IPS-18c (cell line): ENCODE data around the gene PTPRG.

Experiments
- H3K4me3 ChIP-seq: 2 replicates; pipeline ENCODE4 v1.7.0; 2013; ENCODE audit warnings: low read depth, mild to moderate bottlenecking, low read length, moderate library complexity; ENCODE audit not compliant: insufficient read depth
- H3K9me3 ChIP-seq: one replicate; pipeline ENCODE4 v1.6.1; 2013; ENCODE audit warnings: mild to moderate bottlenecking, low read length, moderate library complexity; ENCODE audit not compliant: control insufficient read depth, insufficient read depth

PTPRG gene

GRCh38 chr3:61577760-61578159 lies 16.4 kb downstream of the PTPRG start:
- H3K9me3 ChIP-seq, result no peaks in the 10 kb centered on the region

DNA sequence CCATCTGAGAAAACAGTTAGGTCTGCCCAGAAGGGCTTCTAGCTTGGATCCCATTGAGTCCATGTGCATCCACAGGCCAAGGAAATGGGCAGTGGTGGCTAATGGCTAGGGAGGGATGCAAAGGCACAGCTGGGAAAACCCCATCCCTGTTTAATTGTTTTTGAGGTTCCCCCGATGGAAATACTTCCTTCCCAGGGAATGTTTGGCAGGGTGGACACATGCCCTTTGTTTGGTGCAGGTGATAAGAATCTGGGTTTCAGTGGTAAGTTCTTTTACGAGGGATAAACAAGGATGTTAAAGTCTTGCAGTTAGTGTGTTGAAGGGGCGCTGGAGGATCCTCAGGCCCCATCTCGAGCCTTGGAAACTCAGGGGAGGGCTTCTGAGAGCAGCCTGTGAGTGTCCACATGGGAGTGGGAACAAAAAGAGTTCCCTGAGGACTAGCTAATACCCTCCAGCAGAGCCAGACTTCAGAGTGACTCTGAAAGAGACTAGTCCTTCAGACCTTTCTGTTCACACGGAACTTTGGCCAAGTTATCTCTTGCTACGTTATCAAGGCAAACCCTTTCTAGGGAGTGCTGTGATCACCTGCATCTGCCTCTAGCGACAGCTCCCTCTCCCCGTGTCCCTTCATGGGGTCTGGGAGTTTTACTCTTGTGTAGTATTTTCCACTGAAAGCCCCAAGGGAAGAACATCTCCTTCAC lies 17.4 kb downstream of the PTPRG start:
- Histone ChIP-seq H3K9me3 (no peaks in the 10 kb centered on the region), H3K4me3 (no peak overlapping the region)

More at GRCh38 chr3:61577760-61578159, 16.4 kb downstream of the PTPRG start:
- no peak overlapping the region for H3K4me3 ChIP-seq

DNA sequence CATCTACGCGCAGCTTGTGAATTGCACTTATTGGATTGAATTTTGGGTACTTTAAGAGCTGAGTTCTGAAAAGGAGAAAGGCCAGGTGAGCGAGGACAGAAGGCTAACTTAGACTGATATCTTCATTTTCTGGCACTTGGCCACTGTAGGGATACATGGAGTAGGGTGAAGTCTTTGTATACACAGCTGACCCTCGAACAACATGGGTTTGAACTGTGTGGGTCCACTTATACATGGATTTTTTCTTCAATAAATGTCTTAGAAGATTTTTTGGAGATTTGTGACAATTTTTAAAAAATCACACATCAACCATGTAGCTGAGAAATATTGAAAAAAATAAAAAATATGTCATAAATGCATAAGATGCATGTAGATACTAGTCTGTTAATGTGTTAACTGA lies 18.3 kb downstream of the PTPRG start:
- Histone ChIP-seq H3K9me3 (no peaks in the 10 kb centered on the region), H3K4me3 (no peak overlapping the region)

DNA sequence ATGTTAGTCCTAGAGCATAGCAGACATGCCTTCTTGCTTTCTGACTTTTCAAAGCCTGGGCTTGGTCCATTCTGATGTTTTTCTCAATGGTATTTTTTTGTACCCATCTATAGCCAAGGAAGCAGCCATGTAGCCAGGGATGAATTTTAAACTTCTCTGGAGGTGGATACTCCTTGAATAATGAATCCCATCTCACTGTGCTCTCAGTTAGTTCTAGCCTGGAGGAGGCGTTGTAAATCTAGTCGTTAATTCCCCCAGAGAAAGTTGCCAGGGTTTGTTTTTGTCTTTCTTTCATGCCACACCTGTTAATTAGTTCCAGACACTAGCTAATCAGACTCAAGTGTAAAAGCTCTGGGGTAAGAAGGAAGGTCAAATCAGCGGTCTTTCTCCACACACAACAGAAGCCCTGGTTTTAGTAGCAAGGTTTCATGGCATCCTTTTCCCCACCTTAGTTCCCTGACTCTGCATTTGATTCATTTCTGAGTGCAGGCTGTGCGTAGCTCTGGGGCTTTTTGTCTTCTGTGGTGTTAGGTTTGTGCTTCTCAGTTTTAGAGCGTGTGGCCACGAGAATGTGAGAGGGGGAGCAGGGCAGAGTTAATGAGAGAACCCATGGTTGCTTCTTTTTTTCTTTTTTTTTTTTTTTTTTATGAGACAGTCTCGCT lies 19.7 kb downstream of the PTPRG start:
- Histone ChIP-seq H3K4me3 (no peak overlapping the region), H3K9me3 (no peaks in the 10 kb centered on the region)

- Histone ChIP-seq H3K9me3 (no peaks in the 10 kb centered on the region), H3K4me3 (no peak overlapping the region)
These were observed 20.9 kb downstream of the PTPRG start for GRCh38 chr3:61582287-61582686.

GRCh38 chr3:61582846-61583245 lies 21.5 kb downstream of the PTPRG start:
- no peaks in the 10 kb centered on the region for H3K9me3 ChIP-seq

DNA sequence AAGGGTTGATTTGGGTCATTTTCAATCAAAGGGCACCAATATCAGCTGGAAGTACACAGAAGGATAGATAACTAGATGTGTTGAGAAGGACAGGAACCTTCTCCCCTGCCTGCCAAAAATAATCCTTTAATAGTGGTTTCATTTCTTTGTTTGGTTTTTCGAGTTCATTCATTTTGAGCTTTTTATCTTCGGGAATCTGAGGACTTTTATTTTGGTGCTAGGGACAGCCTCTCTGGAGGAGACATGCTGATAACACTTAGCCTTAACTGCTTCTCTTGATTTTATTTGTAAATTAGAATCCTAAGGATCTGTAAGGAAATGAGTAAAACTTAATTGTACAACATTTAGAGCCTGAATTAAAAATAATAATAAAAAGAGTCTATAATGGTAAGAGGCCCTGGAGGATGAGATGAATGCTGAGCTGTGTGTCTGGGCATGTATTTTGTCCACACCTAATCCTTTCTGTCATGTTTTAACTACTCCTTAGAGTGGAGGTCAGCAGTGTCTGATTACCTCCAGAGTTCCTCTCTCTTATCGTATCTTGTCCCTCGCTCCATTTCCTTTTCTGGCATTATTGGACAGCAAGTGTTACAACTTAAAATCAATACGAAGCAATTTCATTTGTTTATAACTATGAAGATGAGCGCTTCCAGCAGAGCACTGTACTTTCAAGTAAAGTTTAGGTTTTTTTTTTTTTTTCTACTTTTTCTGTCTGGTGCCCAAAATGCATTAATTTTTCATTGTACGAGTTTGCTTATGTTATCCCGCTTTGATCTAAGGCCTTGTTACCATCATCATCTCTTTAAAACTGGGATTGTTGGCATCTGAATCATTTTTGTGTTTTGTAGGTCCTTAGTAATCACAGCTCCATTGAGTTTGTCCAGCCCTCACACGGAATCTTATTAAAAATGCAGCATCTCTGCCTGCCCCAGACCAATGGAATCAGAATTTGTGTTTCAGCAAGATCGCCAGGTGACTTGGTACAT lies 22.8 kb downstream of the PTPRG start:
- H3K9me3 ChIP-seq, result no peaks in the 10 kb centered on the region
- H3K4me3 ChIP-seq, result no peak overlapping the region

More at GRCh38 chr3:61582846-61583245, 21.5 kb downstream of the PTPRG start:
- no peak overlapping the region for H3K4me3 ChIP-seq

- no peak overlapping the region for H3K4me3 ChIP-seq
- H3K9me3 ChIP-seq, result no peaks in the 10 kb centered on the region
These were observed 28.5 kb downstream of the PTPRG start for GRCh38 chr3:61589856-61590255.

GRCh38 chr3:61591300-61591699 lies 29.9 kb downstream of the PTPRG start:
- Histone ChIP-seq H3K9me3 (no peaks in the 10 kb centered on the region), H3K4me3 (no peak overlapping the region)

GRCh38 chr3:61593446-61594029 lies 32.2 kb downstream of the PTPRG start:
- Histone ChIP-seq H3K4me3 (no peak overlapping the region), H3K9me3 (no peaks in the 10 kb centered on the region)

DNA sequence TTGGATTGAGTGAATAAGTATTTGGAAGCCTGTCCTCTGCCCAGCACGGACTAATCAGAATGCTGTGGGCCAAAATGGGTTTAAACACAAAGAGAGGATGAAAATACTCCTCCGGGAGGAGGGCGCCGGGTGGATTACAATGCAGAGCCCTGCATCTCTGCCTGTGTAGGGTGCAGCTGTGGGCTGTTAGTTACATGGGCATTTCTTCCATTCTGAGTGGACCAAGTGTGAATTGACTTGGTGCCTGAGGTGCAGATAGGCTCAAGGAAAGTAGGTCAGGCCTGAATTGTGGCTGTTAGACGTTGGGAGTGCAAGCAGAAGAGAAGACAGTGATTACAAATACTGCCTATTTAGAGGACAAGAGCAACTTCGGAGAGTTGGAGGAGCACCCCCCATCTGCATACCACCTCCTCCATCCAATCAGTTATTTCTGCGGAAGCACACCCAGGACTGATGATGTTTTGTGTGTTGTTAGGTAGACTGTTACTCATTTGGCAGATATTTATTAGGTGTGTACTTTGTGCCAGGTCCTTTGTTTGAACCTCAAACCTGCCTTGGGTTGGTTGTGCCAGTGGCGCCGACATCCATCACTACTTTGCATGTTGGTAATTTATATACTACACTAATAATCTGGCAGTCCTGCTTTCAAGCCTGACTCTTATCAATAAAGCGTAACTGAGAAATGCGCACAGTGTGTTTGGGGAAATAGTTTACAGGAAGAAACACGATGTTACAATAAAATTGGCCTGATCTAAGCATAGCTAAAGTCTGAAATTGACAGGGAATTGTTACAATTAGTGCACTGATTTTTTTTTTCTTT lies 33.0 kb downstream of the PTPRG start:
- Histone ChIP-seq H3K4me3 (no peak overlapping the region), H3K9me3 (no peaks in the 10 kb centered on the region)

GRCh38 chr3:61594964-61595285 lies 33.6 kb downstream of the PTPRG start:
- Histone ChIP-seq H3K9me3 (no peaks in the 10 kb centered on the region), H3K4me3 (no peak overlapping the region)

DNA sequence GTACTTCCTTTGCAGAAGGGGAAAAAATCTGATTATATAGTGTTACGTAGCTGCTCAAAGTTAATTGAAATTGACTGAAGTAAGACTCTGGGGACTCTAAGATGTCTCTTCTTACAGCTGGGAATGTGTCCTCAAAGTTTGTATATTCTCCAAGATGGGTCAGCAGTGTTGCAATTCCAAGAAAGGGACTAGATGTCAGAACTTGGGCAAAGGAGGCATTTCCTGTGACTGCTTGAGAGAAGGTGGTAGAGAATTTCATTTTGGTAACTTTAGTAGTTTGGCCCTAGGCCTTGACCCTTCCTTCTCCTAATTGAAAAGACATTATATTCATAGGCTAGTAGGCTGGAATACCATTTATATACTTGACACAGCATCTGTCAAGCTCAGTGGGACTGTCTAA lies 33.9 kb downstream of the PTPRG start:
- no peak overlapping the region for H3K4me3 ChIP-seq

GRCh38 chr3:61595826-61596225 lies 34.5 kb downstream of the PTPRG start:
- Histone ChIP-seq H3K9me3 (no peaks in the 10 kb centered on the region), H3K4me3 (no peak overlapping the region)

More for the DNA sequence above, 33.9 kb downstream of the PTPRG start:
- no peaks in the 10 kb centered on the region for H3K9me3 ChIP-seq

DNA sequence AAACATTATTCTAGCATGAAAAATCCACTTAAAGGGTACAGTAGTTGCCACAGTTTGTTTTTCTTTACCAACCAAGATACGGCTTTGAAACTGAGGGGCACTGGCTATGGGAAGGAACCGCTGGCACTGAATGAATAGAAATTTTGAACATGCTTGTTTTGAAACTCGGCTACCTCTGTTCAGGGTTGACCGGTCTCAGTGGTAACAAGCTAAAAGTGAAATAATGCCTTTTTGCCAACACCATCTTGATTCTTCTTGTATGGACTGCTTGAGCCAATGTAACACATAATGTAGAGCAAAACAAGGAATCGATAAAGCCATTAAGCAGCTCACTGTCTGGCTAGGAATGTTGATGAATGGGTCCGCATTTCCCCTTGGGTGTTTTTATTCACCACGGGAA lies 36.5 kb downstream of the PTPRG start:
- Histone ChIP-seq H3K9me3 (no peaks in the 10 kb centered on the region), H3K4me3 (no peak overlapping the region)

DNA sequence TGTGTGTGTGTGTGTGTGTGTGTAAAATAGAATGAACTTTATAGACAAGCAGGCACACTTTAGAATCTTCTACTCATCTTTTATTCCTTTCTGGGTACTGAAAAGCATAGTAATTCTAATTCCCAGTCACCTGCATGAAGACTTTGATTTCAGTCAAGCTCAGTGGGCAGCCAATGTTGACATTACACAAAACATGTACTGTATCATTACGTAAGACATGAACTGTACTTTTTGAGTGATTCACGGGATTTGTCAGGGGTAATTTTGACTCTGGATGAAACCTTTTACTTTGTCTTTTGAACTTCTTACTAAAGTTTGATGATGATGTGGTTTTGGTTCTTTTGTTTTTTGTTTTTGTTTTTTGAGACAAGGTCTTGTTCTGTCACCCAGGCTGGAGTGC lies 38.8 kb downstream of the PTPRG start:
- Histone ChIP-seq H3K9me3 (peaks cover 4% of the 10 kb centered on the region), H3K4me3 (no peak overlapping the region)

DNA sequence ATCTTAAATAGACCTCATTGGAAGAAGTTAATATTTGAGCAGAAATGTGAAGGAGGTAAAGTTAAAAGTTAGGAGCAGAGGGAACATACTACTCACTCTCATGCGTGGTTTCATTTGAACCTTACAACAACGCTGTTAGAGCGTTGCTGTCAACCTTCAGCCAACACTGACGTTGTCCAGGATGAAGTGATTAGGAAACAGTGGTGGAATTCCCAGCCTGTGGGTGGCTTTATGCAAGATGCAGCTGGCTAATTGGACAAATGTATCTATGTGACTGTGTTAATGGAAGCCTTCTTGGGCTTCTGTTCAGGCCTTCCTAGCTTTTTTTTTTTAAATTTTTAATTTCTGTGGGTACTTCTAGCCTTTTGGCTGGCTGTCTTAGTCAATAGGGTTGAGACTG lies 40.5 kb downstream of the PTPRG start:
- Histone ChIP-seq H3K9me3 (peaks cover 4% of the 10 kb centered on the region), H3K4me3 (no peak overlapping the region)
